ENCODE data around the gene GHRHR.

GHRHR gene

GRCh38 chr7:30987178-30987577, 23.4 kb downstream of the GHRHR start:
- H3K27ac ChIP-seq, result no peak overlapping the region
- no peak overlapping the region for H3K4me3 ChIP-seq
- DNase-seq (ENCODE audit: low spot score), result no peak
- TF ChIP-seq CTCF (IDR thresholded peaks at IDR 0.05), result no peak

GRCh38 chr7:30987936-30988335, 24.2 kb downstream of the GHRHR start:
- no peak for TF ChIP-seq CTCF (IDR thresholded peaks at IDR 0.05)
- DNase-seq (ENCODE audit: low spot score), result no peak
- Histone ChIP-seq H3K27ac (no peak overlapping the region), H3K4me3 (no peak overlapping the region)

- TF ChIP-seq CTCF (IDR thresholded peaks at IDR 0.05), result no peak
- Histone ChIP-seq H3K4me3 (no peak overlapping the region), H3K27ac (peak overlapping the region in 1 of 2 donors; percentile 22)
- no peak for DNase-seq (ENCODE audit: low spot score)
Observed at GRCh38 chr7:30988351-30989005, 24.7 kb downstream of the GHRHR start.

- Histone ChIP-seq H3K4me3 (no peak overlapping the region), H3K27ac (peak overlapping the region in 1 of 2 donors; percentile 22)
- DNase-seq (ENCODE audit: low spot score), result no peak
- TF ChIP-seq CTCF (IDR thresholded peaks at IDR 0.05), result no peak
Observed at GRCh38 chr7:30989008-30989823, 25.5 kb downstream of the GHRHR start.

- no peak overlapping the region for H3K4me3 ChIP-seq
- no peak for DNase-seq (ENCODE audit: low spot score)
- H3K27ac ChIP-seq, result no peak overlapping the region
- TF ChIP-seq CTCF (IDR thresholded peaks at IDR 0.05), result no peak
Observed at GRCh38 chr7:30989824-30990672, 26.3 kb downstream of the GHRHR start.

- Histone ChIP-seq H3K27ac (no peak overlapping the region), H3K4me3 (no peak overlapping the region)
- TF ChIP-seq CTCF (IDR thresholded peaks at IDR 0.05), result no peak
- DNase-seq (ENCODE audit: low spot score), result no peak
Observed at GRCh38 chr7:30990673-30991170, 27.0 kb downstream of the GHRHR start.
